ENCODE measurements around the gene STAC. TPM values are rescaled to one million over a fixed set of nuclear protein-coding genes. Genes with fewer than 3 reads are reported as not detected.

Gene STAC
- total RNA-seq, 4 donors from 2014 or later = 0.45 to 5.1 (median 0.63) TPM

- H3K36me3 ChIP-seq = no peaks in the 10 kb centered on the region
- 61% methylated on average over 1 of the region's 1 CpG for WGBS
- no peak overlapping the region for H3K4me3 ChIP-seq
- no peaks in the 10 kb centered on the region for H3K4me1 ChIP-seq
- TF ChIP-seq CTCF (IDR thresholded peaks at IDR 0.05) (no peak), POLR2A (IDR thresholded peaks at IDR 0.05) (no peak), EP300 (IDR thresholded peaks at IDR 0.05) (no peak), POLR2AphosphoS5 (IDR thresholded peaks at IDR 0.05) (no peak)
- H3K27ac ChIP-seq = no peak overlapping the region
- H3K9me3 ChIP-seq = no peaks in the 10 kb centered on the region
- H3K27me3 ChIP-seq = no peaks in the 10 kb centered on the region
- DNase-seq (ENCODE audit: low spot score in 2 of 2) = no peak
These were observed 27.8 kb downstream of the STAC start for GRCh38 chr3:36408146-36408545.

GRCh38 chr3:36409862-36410261 is 29.6 kb downstream of the STAC start:
- DNase-seq (ENCODE audit: low spot score in 2 of 2) = no peak
- H3K27ac ChIP-seq = no peak overlapping the region
- H3K27me3 ChIP-seq = no peaks in the 10 kb centered on the region
- WGBS = 82% methylated on average over 2 of the region's 2 CpGs
- no peaks in the 10 kb centered on the region for H3K9me3 ChIP-seq
- no peaks in the 10 kb centered on the region for H3K36me3 ChIP-seq
- H3K4me1 ChIP-seq = no peaks in the 10 kb centered on the region
- no peak for TF ChIP-seq EP300 (IDR thresholded peaks at IDR 0.05)
- no peak for TF ChIP-seq POLR2A (IDR thresholded peaks at IDR 0.05)
- no peak for TF ChIP-seq POLR2AphosphoS5 (IDR thresholded peaks at IDR 0.05)
- no peak for TF ChIP-seq CTCF (IDR thresholded peaks at IDR 0.05)
- no peak overlapping the region for H3K4me3 ChIP-seq

GRCh38 chr3:36411587-36411986 is 31.3 kb downstream of the STAC start:
- 70% methylated on average over 1 of the region's 1 CpG for WGBS

GRCh38 chr3:36416599-36416998 is 36.3 kb downstream of the STAC start:
- DNase-seq (ENCODE audit: low spot score in 2 of 2) = no peak
- TF ChIP-seq POLR2A (IDR thresholded peaks at IDR 0.05) (no peak), EP300 (IDR thresholded peaks at IDR 0.05) (no peak), CTCF (IDR thresholded peaks at IDR 0.05) (no peak), POLR2AphosphoS5 (IDR thresholded peaks at IDR 0.05) (no peak)
- WGBS = 89% methylated on average over 1 of the region's 1 CpG

More at GRCh38 chr3:36411587-36411986, 31.3 kb downstream of the STAC start:
- TF ChIP-seq CTCF (IDR thresholded peaks at IDR 0.05) (no peak), POLR2AphosphoS5 (IDR thresholded peaks at IDR 0.05) (no peak), POLR2A (IDR thresholded peaks at IDR 0.05) (no peak), EP300 (IDR thresholded peaks at IDR 0.05) (no peak)
- Histone ChIP-seq H3K4me3 (no peak overlapping the region), H3K9me3 (no peaks in the 10 kb centered on the region), H3K27me3 (no peaks in the 10 kb centered on the region), H3K36me3 (no peaks in the 10 kb centered on the region), H3K4me1 (no peaks in the 10 kb centered on the region), H3K27ac (no peak overlapping the region)
- no peak for DNase-seq (ENCODE audit: low spot score in 2 of 2)

GRCh38 chr3:36417237-36417636 is 36.9 kb downstream of the STAC start:
- no peak for DNase-seq (ENCODE audit: low spot score in 2 of 2)
- TF ChIP-seq CTCF (IDR thresholded peaks at IDR 0.05) = no peak
- TF ChIP-seq EP300 (IDR thresholded peaks at IDR 0.05) = no peak
- no peak for TF ChIP-seq POLR2AphosphoS5 (IDR thresholded peaks at IDR 0.05)
- TF ChIP-seq POLR2A (IDR thresholded peaks at IDR 0.05) = no peak
- Histone ChIP-seq H3K9me3 (no peaks in the 10 kb centered on the region), H3K36me3 (no peaks in the 10 kb centered on the region), H3K4me3 (no peak overlapping the region), H3K4me1 (no peaks in the 10 kb centered on the region), H3K27ac (no peak overlapping the region), H3K27me3 (no peaks in the 10 kb centered on the region)
- 95% methylated on average over 2 of the region's 2 CpGs for WGBS

More at GRCh38 chr3:36416599-36416998, 36.3 kb downstream of the STAC start:
- H3K9me3 ChIP-seq = no peaks in the 10 kb centered on the region
- H3K27me3 ChIP-seq = no peaks in the 10 kb centered on the region
- H3K4me3 ChIP-seq = no peak overlapping the region
- no peaks in the 10 kb centered on the region for H3K4me1 ChIP-seq
- H3K36me3 ChIP-seq = no peaks in the 10 kb centered on the region
- H3K27ac ChIP-seq = no peak overlapping the region

All from suprapubic skin (tissue), 4 donors.